ENCODE results near the gene TXNIP.

- TF ChIP-seq CTCF (IDR thresholded peaks at IDR 0.05; ENCODE audit: low read depth, low read length): no peak
- TF ChIP-seq EZH2phosphoT487 (IDR thresholded peaks at IDR 0.05; ENCODE audit: low read depth): no peak
Observed at GRCh38 chr1:146036965-146037646, 40.7 kb upstream of the TXNIP start.

All from OCI-LY3 (cell line).